DND-41 (cell line): ENCODE data around the gene DRG1.

Experiments
- ATAC-seq: fragments of 200-7000 bp; cut with Tn5 transposase; 3 replicates; pipeline ENCODE4 v1.9.1; 2021; ENCODE audit warnings: low read depth; ENCODE audit not compliant: insufficient read depth
- DNase-seq: peaks from one replicate; pipeline ENCODE4 v3.0.0-alpha.2; 2020
- H2AFZ ChIP-seq: 2 replicates; pipeline ENCODE4 v1.6.0; 2012; ENCODE audit warnings: low read depth, low read length
- H3K27ac ChIP-seq: 2 replicates; pipeline ENCODE4 v1.5.1; 2012; ENCODE audit warnings: low read length, inconsistent platforms
- H3K27me3 ChIP-seq: fragments of 200-600 bp; sonication (generic); 2 replicates; pipeline ENCODE4 v1.6.0; 2012; ENCODE audit warnings: low read length, mild to moderate bottlenecking, inconsistent platforms; ENCODE audit not compliant: insufficient read depth, poor library complexity
- H3K36me3 ChIP-seq: 2 replicates; pipeline ENCODE4 v1.5.1; 2012; ENCODE audit warnings: low read length, inconsistent platforms; ENCODE audit not compliant: insufficient read depth
- H3K4me1 ChIP-seq: 2 replicates; pipeline ENCODE4 v1.5.1; 2012; ENCODE audit warnings: mild to moderate bottlenecking, low read length; ENCODE audit not compliant: insufficient read depth
- H3K4me2 ChIP-seq: 2 replicates; pipeline ENCODE4 v1.6.0; 2012; ENCODE audit warnings: mild to moderate bottlenecking, moderate library complexity, low read length, inconsistent platforms; ENCODE audit not compliant: insufficient read depth
- H3K4me3 ChIP-seq, 2 experiments: fragments of 200-600 bp in 1 of 2; shearing (Covaris generic) in 1 of 2; 2 replicates each; pipeline ENCODE4 v1.5.1; 2012 to 2016; ENCODE audit warnings: inconsistent platforms in 2 of 2, low read length in 2 of 2, mild to moderate bottlenecking in 2 of 2, low read depth in 1 of 2, moderate library complexity in 1 of 2
- H3K79me2 ChIP-seq: 2 replicates; pipeline ENCODE4 v1.6.0; 2012; ENCODE audit warnings: low read length, inconsistent platforms; ENCODE audit not compliant: insufficient read depth
- H3K9ac ChIP-seq: 2 replicates; pipeline ENCODE4 v1.6.0; 2012; ENCODE audit warnings: low read depth, mild to moderate bottlenecking, inconsistent platforms, low read length, moderate library complexity
- H3K9me3 ChIP-seq: 2 replicates; pipeline ENCODE4 v1.5.1; 2012; ENCODE audit warnings: low read length, moderate library complexity, mild to moderate bottlenecking, inconsistent platforms; ENCODE audit not compliant: insufficient read depth, severe bottlenecking
- H4K20me1 ChIP-seq: 2 replicates; pipeline ENCODE4 v1.6.0; 2012; ENCODE audit warnings: low read length; ENCODE audit not compliant: insufficient read depth
- EZH2 ChIP-seq: IDR thresholded peaks from 3 replicates; pipeline ENCODE4 v1.6.1; 2012; ENCODE audit warnings: borderline replicate concordance, low read depth, mild to moderate bottlenecking, moderate library complexity, low read length, inconsistent platforms; ENCODE audit not compliant: severe bottlenecking
- TF ChIP-seq, protein P1 (sequence below): IDR thresholded peaks from 2 replicates; pipeline ENCODE4 v1.5.1; 2012; ENCODE audit warnings: borderline replicate concordance, low read length, moderate library complexity, mild to moderate bottlenecking; ENCODE audit not compliant: poor library complexity, severe bottlenecking; ENCODE audit errors: extremely low read depth

The DRG1 gene

DNA sequence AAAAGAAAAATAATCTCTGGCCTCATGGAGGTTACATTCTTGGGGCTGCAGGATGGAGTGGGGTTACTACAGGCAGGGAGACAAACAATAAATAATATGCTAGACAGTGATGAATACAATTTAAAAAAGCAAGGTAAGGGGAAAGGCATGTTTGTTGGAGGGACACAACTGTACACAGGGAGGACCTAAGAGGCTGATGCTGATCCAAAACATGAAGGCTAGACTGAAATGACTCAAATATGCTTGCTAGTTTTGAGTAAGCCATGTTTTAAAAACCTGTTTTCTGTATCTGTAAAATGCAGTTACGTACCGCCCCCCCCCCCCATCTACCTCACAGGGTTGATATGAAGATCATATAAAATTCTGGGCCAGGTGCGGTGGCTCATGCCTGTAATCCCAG is 46.2 kb downstream of the DRG1 start:
- no peak for ATAC-seq
- no peaks in the 10 kb centered on the region for H3K27me3 ChIP-seq

DNA sequence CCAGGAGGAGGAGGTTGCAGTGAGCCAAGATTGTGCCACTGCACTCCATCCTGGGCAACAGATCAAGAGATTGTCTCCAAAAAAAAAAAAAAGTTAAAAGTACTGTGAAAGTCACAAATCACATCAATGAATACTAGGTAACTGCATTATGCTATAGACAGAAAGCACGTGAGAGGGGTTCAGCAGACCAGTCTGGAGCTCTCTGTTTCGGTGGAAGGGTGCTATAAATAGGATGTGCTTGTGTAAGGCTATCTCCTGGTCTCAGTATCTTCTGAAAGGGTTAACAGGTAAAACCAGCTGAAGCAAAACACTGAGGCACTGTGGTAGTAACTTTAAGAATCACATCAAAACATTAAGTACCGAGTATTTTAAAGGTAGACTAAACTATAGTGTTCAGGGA is 46.8 kb downstream of the DRG1 start:
- TF ChIP-seq, protein P1, sequence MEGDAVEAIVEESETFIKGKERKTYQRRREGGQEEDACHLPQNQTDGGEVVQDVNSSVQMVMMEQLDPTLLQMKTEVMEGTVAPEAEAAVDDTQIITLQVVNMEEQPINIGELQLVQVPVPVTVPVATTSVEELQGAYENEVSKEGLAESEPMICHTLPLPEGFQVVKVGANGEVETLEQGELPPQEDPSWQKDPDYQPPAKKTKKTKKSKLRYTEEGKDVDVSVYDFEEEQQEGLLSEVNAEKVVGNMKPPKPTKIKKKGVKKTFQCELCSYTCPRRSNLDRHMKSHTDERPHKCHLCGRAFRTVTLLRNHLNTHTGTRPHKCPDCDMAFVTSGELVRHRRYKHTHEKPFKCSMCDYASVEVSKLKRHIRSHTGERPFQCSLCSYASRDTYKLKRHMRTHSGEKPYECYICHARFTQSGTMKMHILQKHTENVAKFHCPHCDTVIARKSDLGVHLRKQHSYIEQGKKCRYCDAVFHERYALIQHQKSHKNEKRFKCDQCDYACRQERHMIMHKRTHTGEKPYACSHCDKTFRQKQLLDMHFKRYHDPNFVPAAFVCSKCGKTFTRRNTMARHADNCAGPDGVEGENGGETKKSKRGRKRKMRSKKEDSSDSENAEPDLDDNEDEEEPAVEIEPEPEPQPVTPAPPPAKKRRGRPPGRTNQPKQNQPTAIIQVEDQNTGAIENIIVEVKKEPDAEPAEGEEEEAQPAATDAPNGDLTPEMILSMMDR = no peak
- no peak for TF ChIP-seq EZH2
- ATAC-seq = no peak
- H3K36me3 ChIP-seq = peaks cover 79% of the 10 kb centered on the region

More for the DNA sequence above, 46.2 kb downstream of the DRG1 start:
- no peaks in the 10 kb centered on the region for H3K9me3 ChIP-seq
- H3K36me3 ChIP-seq = peaks cover 84% of the 10 kb centered on the region
- H3K79me2 ChIP-seq = no peaks in the 10 kb centered on the region
- H3K9ac ChIP-seq = no peak overlapping the region
- no peak for DNase-seq
- H3K27ac ChIP-seq = no peak overlapping the region
- H3K4me3 ChIP-seq = no peak overlapping the region
- 0 out of 2 replicates have a peak, but pooled peaks cover under 1% of the 10 kb centered on the region for H4K20me1 ChIP-seq
- no peaks in the 10 kb centered on the region for H3K4me1 ChIP-seq
- no peak for TF ChIP-seq EZH2
- TF ChIP-seq, protein P1 = no peak
- no peak overlapping the region for H2AFZ ChIP-seq
- H3K4me2 ChIP-seq = no peak overlapping the region

DNA sequence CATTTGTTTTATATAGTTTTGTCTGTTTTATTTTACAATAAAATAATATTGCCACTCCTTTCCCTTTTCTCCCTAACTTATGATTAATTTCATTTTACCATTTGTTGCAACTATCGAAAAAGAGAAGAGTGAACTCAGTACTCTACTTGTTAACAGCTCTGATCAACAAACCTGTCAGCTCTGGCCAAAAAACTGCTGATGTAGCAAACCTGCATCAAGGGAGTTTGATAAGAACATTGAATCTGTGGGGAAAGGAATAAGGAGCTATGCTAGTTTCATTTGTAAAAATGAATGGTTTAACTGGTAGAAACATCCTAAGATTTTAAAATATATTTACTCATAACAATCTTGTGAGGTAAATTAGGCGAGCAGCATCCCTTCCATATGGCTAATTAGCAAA is 47.4 kb downstream of the DRG1 start:
- no peak for DNase-seq
- H3K9ac ChIP-seq = no peak overlapping the region
- no peaks in the 10 kb centered on the region for H3K9me3 ChIP-seq
- H3K36me3 ChIP-seq = peaks cover 79% of the 10 kb centered on the region
- no peak overlapping the region for H3K4me2 ChIP-seq
- H3K27me3 ChIP-seq = no peaks in the 10 kb centered on the region
- TF ChIP-seq, protein P1 = no peak
- no peak for TF ChIP-seq EZH2
- H3K4me3 ChIP-seq = no peak overlapping the region
- no peak for ATAC-seq
- no peak overlapping the region for H3K27ac ChIP-seq
- H2AFZ ChIP-seq = no peak overlapping the region
- H3K4me1 ChIP-seq = no peaks in the 10 kb centered on the region
- no peaks in the 10 kb centered on the region for H4K20me1 ChIP-seq
- H3K79me2 ChIP-seq = no peaks in the 10 kb centered on the region

More for the DNA sequence above, 46.8 kb downstream of the DRG1 start:
- Histone ChIP-seq H3K4me3 (no peak overlapping the region), H2AFZ (no peak overlapping the region), H3K9ac (no peak overlapping the region), H3K27me3 (no peaks in the 10 kb centered on the region), H3K9me3 (no peaks in the 10 kb centered on the region), H3K4me1 (no peaks in the 10 kb centered on the region), H3K79me2 (no peaks in the 10 kb centered on the region), H3K27ac (no peak overlapping the region), H4K20me1 (no peaks in the 10 kb centered on the region), H3K4me2 (no peak overlapping the region)
- no peak for DNase-seq

DNA sequence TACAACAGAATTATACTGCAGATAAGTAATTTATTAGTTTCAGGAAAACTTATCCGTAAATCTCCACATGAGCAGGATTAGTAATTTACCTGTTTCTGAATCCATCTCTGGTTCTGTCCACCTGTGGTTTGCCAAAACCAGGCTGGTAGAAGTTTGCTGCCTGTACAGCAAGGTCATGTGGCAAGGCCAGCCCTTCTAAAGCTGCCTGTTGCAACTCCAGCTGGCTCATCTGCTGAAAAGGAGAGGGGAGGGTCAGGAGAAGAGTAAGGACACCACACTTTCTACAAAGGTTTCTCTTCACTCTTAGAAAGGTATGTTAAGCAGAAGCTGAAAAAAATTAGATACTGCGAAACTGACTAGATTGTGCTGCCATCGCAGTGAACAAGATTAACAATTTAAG is 47.9 kb downstream of the DRG1 start:
- H3K9me3 ChIP-seq = no peaks in the 10 kb centered on the region
- no peak overlapping the region for H3K4me2 ChIP-seq
- H3K4me3 ChIP-seq = no peak overlapping the region
- no peaks in the 10 kb centered on the region for H3K4me1 ChIP-seq
- no peak overlapping the region for H2AFZ ChIP-seq
- ATAC-seq = no peak
- H3K9ac ChIP-seq = no peak overlapping the region
- no peak overlapping the region for H3K27ac ChIP-seq
- no peaks in the 10 kb centered on the region for H3K79me2 ChIP-seq
- peaks cover 78% of the 10 kb centered on the region for H3K36me3 ChIP-seq
- no peaks in the 10 kb centered on the region; the same call in 1 of the 2 replicates for H4K20me1 ChIP-seq
- no peaks in the 10 kb centered on the region for H3K27me3 ChIP-seq
- no peak for TF ChIP-seq EZH2
- TF ChIP-seq, protein P1 = no peak
- DNase-seq = no peak
